ENCODE measurements around the gene RFT1. TPM values are rescaled to one million over a fixed set of nuclear protein-coding genes. Genes with fewer than 3 reads are reported as not detected.
"Not testable (repeated sequence)": the region's sequence is repeated elsewhere in the genome, so short reads cannot be mapped to it uniquely, and the experiment has no call there.

The RFT1 gene
- total RNA-seq, 2 experiments from 2014 or later: 8.5 to 10.2 TPM

DNA sequence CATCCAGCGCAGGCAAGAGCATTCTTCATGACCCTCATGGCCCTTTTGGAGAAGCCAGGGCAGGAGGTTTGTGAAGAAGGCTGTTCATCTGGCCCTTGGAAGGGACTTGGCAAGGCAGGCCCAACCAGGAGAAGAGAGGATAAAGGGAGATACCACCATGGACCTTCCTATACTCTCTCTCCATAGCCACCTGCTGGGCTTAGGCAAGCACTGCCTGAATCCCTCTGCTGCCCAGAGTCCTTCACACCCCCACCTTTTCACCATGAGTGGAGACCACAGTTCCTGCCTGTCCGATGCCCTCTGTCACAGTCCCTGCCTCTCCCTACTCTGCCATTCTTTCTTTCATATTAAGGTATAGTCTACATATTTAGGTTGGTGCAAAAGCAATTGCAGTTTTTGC lies 73.8 kb downstream of the RFT1 start:
- TF ChIP-seq, protein P1, sequence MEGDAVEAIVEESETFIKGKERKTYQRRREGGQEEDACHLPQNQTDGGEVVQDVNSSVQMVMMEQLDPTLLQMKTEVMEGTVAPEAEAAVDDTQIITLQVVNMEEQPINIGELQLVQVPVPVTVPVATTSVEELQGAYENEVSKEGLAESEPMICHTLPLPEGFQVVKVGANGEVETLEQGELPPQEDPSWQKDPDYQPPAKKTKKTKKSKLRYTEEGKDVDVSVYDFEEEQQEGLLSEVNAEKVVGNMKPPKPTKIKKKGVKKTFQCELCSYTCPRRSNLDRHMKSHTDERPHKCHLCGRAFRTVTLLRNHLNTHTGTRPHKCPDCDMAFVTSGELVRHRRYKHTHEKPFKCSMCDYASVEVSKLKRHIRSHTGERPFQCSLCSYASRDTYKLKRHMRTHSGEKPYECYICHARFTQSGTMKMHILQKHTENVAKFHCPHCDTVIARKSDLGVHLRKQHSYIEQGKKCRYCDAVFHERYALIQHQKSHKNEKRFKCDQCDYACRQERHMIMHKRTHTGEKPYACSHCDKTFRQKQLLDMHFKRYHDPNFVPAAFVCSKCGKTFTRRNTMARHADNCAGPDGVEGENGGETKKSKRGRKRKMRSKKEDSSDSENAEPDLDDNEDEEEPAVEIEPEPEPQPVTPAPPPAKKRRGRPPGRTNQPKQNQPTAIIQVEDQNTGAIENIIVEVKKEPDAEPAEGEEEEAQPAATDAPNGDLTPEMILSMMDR (IDR thresholded peaks at IDR 0.05): no peak
- Histone ChIP-seq H3K27ac (ENCODE audit: low read depth in 1 of 2, low read length in 2 of 2) (no peak overlapping the region), H3K4me3 (ENCODE audit: low read length) (no peak overlapping the region), H3K36me3 (ENCODE audit: insufficient read depth, low read length) (no peaks in the 10 kb centered on the region), H3K27me3 (ENCODE audit: control insufficient read depth in 1 of 2, insufficient read depth in 2 of 2, low read length in 2 of 2) (no peaks in the 10 kb centered on the region), H3K9me3 (ENCODE audit: control insufficient read depth in 1 of 2, insufficient read depth in 1 of 2, low read length in 2 of 2) (no peaks in the 10 kb centered on the region), H3K4me1 (ENCODE audit: insufficient read depth, low read length) (no peaks in the 10 kb centered on the region)
- Mint-ChIP-seq H3K27ac (no peak overlapping the region), H3K36me3 (ENCODE audit: low read depth) (no peaks in the 10 kb centered on the region), H3K27me3 (peaks cover 4% of the 10 kb centered on the region), H3K4me1 (ENCODE audit: low read depth) (no peaks in the 10 kb centered on the region), H3K9me3 (no peaks in the 10 kb centered on the region), H3K4me3 (no peak overlapping the region)
- ATAC-seq (ENCODE audit: poor library complexity): no peak
- ChIA-PET CTCF (no interaction called here), POLR2A (no interaction called here)
- no peak for DNase-seq
- intact Hi-C loops (cut with DNase I, micrococcal nuclease): no loop called here

DNA sequence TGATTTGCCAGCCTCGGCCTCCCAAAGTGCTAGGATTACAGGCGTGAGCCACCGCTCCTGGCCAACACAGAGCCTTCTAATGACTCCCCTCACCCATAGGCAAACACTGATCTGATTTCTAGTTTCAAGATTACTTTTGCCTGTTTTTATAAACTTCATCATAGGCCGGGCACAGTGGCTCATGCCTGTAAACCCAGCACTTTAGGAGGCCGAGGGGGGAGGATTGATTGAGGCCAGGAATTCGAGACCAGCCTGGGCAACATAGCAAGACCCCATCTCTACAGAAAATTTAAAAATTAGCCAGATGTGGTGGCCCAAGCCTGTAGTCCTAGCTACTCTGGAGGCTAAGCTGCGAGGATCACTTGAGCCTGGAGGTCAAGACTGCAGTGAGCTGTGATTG lies 76.0 kb downstream of the RFT1 start:
- H3K27ac Mint-ChIP-seq; H3K36me3 ChIP-seq (ENCODE audit: insufficient read depth, low read length); POLR2A ChIA-PET; ATAC-seq (ENCODE audit: poor library complexity); H3K4me1 Mint-ChIP-seq (ENCODE audit: low read depth); H3K27me3 Mint-ChIP-seq; H3K4me3 ChIP-seq (ENCODE audit: low read length); H3K27me3 ChIP-seq (ENCODE audit: control insufficient read depth in 1 of 2, insufficient read depth in 2 of 2, low read length in 2 of 2); H3K36me3 Mint-ChIP-seq (ENCODE audit: low read depth); intact Hi-C loops (cut with DNase I, micrococcal nuclease); H3K27ac ChIP-seq (ENCODE audit: low read depth in 1 of 2, low read length in 2 of 2); DNase-seq; H3K4me1 ChIP-seq (ENCODE audit: insufficient read depth, low read length); H3K9me3 Mint-ChIP-seq; H3K4me3 Mint-ChIP-seq; H3K9me3 ChIP-seq (ENCODE audit: control insufficient read depth in 1 of 2, insufficient read depth in 1 of 2, low read length in 2 of 2): not testable (repeated sequence)
- CTCF ChIA-PET: interaction anchor here (1.6 kb wide), 1 partner anchor 8 kb away, joined by 5 read pairs; the partner anchor contains the start of gene SFMBT1

DNA sequence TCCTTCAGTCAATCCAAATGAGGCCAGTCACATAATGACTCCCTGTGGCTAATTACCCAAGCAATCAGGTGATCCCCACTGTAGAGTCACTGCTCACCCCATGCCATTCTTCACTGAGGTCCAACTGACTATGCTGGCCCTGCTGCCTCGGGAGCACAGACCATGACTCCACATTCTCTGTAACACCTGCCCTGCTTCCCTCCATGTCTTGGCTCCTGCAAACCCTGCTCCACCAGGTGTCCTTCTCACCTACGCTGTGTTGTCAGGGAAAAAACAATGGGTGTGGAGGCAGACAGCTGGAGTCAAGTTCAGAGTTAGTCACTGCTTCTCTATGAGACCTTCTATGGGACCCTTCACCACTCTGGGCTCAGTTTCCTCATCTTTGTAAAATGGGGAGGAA lies 78.3 kb downstream of the RFT1 start:
- CTCF ChIA-PET: no interaction called here
- no peak for DNase-seq
- H3K27me3 ChIP-seq (ENCODE audit: control insufficient read depth in 1 of 2, insufficient read depth in 2 of 2, low read length in 2 of 2): no peaks in the 10 kb centered on the region
- Mint-ChIP-seq H3K36me3 (ENCODE audit: low read depth) (peaks cover 3% of the 10 kb centered on the region), H3K4me3 (no peak overlapping the region), H3K4me1 (ENCODE audit: low read depth) (peaks cover 8% of the 10 kb centered on the region), H3K27ac (no peak overlapping the region), H3K9me3 (no peaks in the 10 kb centered on the region), H3K27me3 (no peaks in the 10 kb centered on the region)
- POLR2A ChIA-PET: no interaction called here
- intact Hi-C loops (cut with DNase I, micrococcal nuclease): no loop called here
- H3K9me3 ChIP-seq (ENCODE audit: control insufficient read depth in 1 of 2, insufficient read depth in 1 of 2, low read length in 2 of 2): no peaks in the 10 kb centered on the region
- no peak for ATAC-seq (ENCODE audit: poor library complexity)
- H3K36me3 ChIP-seq (ENCODE audit: insufficient read depth, low read length): no peaks in the 10 kb centered on the region
- H3K4me3 ChIP-seq (ENCODE audit: low read length): no peak overlapping the region
- H3K4me1 ChIP-seq (ENCODE audit: insufficient read depth, low read length): peaks cover 2% of the 10 kb centered on the region
- no peak overlapping the region for H3K27ac ChIP-seq (ENCODE audit: low read depth in 1 of 2, low read length in 2 of 2)
- TF ChIP-seq, protein P1 (IDR thresholded peaks at IDR 0.05): no peak

DNA sequence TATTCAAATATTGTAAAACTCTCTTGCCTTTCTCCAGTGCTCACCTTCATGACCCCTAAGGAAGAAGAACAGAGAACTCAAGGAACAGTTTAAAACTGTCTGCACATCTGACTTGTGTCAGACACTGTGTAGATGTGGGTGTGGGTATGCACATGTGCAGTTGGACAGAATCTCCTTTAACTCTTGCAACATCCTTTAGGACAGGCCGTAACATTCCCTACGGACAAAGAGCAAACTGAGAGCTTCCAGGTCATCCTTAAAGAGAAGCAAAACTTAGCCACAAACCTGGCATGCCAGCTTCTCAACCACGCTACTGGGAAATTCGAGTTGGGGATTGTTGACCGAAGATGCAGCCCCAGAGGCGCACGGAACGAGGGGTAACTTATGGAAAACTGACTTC lies 80.2 kb downstream of the RFT1 start:
- intact Hi-C loops (cut with DNase I, micrococcal nuclease): loop anchor here in 1 of 2 experiments (5.0 kb wide), 2 partner anchors 113 to 363 kb away; partner anchors contain the start of genes GNL3 and PBRM1

More for the DNA sequence above, 80.2 kb downstream of the RFT1 start:
- no peaks in the 10 kb centered on the region for H3K9me3 ChIP-seq (ENCODE audit: control insufficient read depth in 1 of 2, insufficient read depth in 1 of 2, low read length in 2 of 2)
- Mint-ChIP-seq H3K9me3 (no peaks in the 10 kb centered on the region), H3K4me3 (no peak overlapping the region), H3K27me3 (no peaks in the 10 kb centered on the region), H3K4me1 (ENCODE audit: low read depth) (peaks cover 14% of the 10 kb centered on the region), H3K27ac (no peak overlapping the region), H3K36me3 (ENCODE audit: low read depth) (peaks cover 4% of the 10 kb centered on the region)
- H3K27me3 ChIP-seq (ENCODE audit: control insufficient read depth in 1 of 2, insufficient read depth in 2 of 2, low read length in 2 of 2): no peaks in the 10 kb centered on the region
- CTCF ChIA-PET: no interaction called here
- no peak overlapping the region for H3K4me3 ChIP-seq (ENCODE audit: low read length)
- TF ChIP-seq, protein P1 (IDR thresholded peaks at IDR 0.05): no peak
- ATAC-seq (ENCODE audit: poor library complexity): no peak
- no peak overlapping the region for H3K27ac ChIP-seq (ENCODE audit: low read depth in 1 of 2, low read length in 2 of 2)
- H3K36me3 ChIP-seq (ENCODE audit: insufficient read depth, low read length): no peaks in the 10 kb centered on the region
- no peak for DNase-seq
- POLR2A ChIA-PET: no interaction called here
- peaks cover 9% of the 10 kb centered on the region for H3K4me1 ChIP-seq (ENCODE audit: insufficient read depth, low read length)
